Activated T-cell treated with anti-CD3 and anti-CD28 coated beads for 48 hours (primary cell): ENCODE data around the gene BDKRB1.

Experiments
- DNase-seq: peaks from one replicate; pipeline ENCODE4 v3.0.0-alpha.2; 2020; ENCODE audit warnings: low read depth

Gene BDKRB1

DNA sequence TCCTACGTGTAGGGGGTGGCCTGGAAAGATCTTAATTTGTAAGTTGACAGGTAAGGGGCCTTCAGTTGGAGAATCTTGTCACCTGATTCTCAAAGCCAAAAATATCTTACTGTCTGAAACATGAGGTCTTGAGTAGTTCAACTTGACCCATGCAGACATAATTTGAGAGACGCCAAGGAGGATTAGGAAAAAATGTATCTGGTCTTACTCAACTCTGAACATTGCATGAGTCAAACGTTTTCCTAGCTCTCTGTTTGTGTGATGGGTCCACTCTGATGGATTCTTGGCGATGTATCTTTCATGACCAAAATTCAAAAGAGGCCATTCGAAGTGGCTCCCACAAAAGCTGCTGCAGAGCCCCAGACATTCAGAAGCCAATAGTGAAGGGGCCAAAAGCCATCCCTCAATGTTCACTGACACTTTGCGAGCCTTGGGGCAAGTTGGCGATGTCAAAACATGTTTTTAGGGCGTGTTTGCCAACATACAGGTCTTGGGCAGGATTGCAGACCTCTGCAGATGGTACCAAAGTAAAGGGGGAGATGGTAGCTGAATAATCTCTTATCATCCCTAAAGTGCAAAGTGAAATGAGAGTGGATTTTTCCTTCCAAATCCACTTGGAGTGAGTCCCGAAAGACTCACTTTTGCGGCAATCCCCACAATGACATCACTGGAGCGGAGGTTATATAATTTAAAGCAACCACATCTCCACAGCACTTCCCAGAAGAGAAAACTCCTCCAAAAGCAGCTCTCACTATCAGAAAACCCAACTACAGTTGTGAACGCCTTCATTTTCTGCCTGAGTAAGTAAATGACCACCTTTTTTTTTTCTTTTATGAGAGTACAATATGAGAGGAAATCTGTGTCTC lies at the start of gene BDKRB1:
Gene BDKRB1 (plus strand): TSS at position 710 of the 866 bp plus-strand sequence. CDS start 7,473 bp downstream, outside the sequence.
- DNase-seq, result no peak

DNA sequence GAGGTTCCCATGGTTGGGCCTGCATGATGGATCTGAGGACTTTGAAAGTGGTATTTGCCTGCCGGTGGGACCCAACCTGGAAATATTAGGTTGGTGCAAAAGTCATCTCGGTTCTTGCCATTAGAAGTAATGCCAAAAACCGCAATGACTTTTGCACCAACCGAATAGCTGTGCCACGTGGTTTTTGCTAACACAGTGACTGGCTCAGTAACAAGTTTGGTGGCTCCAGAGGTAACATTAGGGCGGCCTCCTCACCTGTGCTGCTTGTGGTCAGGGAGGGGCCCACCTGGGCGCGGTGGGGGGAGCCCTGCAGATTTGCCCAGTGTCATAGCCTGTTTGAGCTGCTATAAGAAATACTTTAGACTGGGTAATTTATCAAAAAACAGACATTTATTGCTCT lies 49.5 kb upstream of the BDKRB1 start:
- no peak for DNase-seq

DNA sequence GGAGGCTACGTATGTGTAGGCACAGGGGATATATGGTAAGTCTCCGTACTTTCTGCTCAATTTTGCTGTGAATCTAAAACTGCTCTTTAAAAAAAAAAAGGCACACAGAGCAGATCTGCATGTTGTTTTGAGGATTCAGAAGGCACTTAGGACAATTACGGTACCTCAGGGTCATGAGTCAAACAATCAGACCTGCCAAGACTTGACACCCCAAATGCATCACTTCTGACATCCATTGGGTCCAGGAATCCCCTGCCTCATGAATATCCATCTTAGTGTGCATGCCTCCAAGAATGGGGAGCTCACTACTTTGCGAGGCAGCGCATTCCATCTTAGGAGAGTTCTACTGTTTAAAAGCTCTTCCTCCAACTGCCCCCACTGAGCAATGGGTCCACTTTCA lies 48.3 kb upstream of the BDKRB1 start:
- DNase-seq, result no peak

- DNase-seq, result no peak
Measured at GRCh38 chr14:96208739-96209138, 47.3 kb upstream of the BDKRB1 start.

DNA sequence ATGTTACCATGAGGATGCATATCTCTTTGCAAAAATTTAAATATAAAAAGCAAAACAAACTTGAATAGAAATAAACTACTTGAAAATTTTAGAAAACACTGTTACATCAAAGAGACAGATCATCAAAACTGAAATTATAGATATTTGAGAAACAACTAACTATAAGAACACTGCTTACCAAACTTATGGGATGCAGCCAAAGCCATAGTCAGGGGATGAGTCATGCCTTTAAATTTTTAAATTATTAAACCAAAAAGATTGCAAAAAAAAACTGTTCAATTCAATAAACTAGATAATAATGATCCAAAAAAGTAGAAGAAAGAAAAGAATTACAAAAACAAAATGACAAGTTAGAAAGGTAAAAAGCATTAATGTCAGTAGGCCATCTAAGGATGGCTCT lies 43.9 kb upstream of the BDKRB1 start:
- no peak for DNase-seq

- DNase-seq, result no peak
Measured at GRCh38 chr14:96212896-96213295, 43.1 kb upstream of the BDKRB1 start.

- no peak for DNase-seq
Measured at GRCh38 chr14:96213871-96214465, 42.0 kb upstream of the BDKRB1 start.

- no peak for DNase-seq
Measured at GRCh38 chr14:96214793-96215192, 41.2 kb upstream of the BDKRB1 start.

DNA sequence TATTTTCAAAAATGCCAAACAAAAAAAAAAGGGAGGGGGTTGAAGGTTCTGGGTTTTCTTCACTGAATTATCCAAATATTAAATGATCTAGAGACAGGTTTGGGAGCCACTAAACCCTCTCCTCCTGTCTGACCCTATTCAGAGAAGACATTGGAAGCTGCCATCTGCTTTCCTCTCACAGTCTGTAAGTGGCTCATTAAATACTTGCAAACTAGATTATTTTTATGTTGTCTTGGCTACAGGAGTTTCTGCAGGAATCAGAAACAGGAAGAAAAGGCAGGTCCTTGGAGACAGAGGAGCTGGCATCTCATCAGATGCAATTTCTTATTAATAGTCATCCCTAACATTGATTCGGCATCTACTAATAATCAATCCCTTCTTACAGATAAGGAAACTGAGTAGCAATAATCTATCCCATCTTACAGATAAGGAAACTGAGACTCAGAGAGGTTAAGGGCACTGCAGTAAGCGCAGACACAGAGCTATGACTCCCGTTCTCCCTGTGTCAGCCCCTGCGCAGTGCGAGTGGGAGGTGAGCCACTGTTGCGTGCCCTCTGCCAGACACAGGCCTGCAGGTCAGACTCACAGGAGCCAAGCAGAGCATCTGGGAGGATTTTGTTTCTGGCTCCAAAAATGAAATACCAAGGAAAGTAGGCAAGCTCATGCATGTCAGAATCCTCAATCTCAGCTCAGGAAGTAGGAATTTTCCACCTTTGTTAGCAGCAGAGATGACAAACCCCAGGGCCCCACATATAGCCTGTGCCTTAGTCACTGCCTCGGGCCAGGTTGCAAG lies 40.4 kb upstream of the BDKRB1 start:
- DNase-seq, result no peak

- DNase-seq, result no peak
Measured at GRCh38 chr14:96216627-96217026, 39.4 kb upstream of the BDKRB1 start.

DNA sequence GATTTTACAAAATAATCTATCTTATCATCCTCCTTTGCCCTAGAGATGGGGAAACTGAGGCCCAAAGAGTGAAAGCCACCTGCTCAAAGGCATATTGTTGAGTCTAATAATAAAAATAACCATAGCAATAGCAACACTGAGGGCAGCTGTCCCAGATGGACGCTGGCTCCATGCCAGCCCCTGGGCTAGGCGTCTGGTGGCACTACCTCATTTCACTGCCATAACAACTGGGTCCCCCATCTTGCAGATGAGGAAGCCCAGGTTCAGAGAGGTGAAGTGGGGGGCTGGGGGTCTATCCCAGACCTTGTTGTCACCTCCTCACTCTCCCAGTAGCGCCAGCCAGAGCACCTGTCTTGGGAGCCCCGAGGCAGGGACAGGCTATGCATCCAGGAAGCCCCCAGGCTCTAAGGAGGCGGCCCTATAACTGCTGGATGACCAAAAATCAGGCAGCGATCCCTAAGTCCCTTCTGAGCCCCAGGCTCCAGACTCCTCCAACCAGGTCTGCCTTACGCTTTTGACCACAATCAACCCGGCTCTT lies 38.6 kb upstream of the BDKRB1 start:
- DNase-seq, result no peak

- DNase-seq, result no peak
Measured at GRCh38 chr14:96221109-96221650, 34.8 kb upstream of the BDKRB1 start.

GRCh38 chr14:96221841-96222240 lies 34.2 kb upstream of the BDKRB1 start:
- DNase-seq, result no peak

- DNase-seq, result no peak
Measured at GRCh38 chr14:96224480-96225096, 31.4 kb upstream of the BDKRB1 start.

- DNase-seq, result no peak
Measured at GRCh38 chr14:96225213-96225612, 30.8 kb upstream of the BDKRB1 start.

DNA sequence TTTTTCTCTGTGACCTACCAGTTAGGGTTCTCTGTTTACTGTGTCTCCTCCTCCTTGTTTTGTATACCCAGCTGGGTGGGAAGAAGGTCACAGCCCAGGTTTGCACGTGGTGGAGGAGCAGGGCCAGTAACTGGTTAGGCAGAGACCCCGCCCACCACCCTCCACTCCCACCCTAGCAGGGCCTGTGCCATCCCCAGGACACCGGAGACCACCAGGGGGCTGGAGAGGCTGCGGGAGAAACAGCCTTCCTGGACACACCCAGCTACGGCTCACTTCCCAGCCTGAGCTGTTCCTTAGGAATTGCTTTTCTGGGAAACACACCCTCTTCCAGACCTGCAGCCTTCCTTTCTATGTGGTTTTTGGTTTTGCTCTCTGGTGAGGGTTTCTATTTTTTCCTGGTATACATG lies 30.3 kb upstream of the BDKRB1 start:
- no peak for DNase-seq

- DNase-seq, result no peak
Measured at GRCh38 chr14:96227428-96227827, 28.6 kb upstream of the BDKRB1 start.

DNA sequence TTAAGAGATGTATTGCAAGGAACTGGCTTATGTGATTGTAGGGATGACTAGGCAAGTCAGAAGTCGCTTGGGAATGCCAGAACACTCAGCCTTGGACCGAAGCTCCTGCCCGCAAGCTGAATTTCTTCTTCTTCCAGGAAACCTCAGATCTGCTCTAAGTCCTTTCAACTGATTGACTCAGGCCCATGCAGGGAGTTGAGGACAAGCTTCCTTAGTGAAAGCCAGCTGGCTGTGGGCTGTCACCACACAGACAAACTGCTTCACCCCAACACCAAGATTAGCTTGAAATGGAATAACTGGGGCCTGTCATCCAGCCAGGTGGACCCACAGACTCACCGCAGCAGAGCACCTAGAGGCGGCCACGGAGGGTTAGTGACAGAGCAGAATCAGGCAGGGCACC lies 26.7 kb upstream of the BDKRB1 start:
- no peak for DNase-seq

DNA sequence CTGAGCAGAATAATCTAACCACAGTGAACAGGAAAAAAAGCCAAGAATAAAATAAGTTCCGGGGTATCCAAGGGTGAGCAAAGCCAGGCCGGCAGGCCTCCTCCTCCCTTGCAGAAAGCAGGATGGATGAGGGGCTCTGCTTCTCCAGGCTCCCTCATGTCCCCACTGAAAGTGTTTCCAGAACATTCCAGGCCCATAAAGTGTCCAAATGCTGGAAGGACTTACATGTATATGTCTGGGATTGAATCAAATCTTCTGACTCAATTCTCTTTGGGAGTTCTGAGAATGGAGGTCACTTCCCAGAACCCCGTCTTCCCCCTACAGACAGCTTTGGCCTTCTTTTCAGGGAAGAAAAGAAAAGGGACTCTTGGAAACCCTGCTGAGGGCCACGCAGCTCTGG lies 25.0 kb upstream of the BDKRB1 start:
- DNase-seq, result no peak

DNA sequence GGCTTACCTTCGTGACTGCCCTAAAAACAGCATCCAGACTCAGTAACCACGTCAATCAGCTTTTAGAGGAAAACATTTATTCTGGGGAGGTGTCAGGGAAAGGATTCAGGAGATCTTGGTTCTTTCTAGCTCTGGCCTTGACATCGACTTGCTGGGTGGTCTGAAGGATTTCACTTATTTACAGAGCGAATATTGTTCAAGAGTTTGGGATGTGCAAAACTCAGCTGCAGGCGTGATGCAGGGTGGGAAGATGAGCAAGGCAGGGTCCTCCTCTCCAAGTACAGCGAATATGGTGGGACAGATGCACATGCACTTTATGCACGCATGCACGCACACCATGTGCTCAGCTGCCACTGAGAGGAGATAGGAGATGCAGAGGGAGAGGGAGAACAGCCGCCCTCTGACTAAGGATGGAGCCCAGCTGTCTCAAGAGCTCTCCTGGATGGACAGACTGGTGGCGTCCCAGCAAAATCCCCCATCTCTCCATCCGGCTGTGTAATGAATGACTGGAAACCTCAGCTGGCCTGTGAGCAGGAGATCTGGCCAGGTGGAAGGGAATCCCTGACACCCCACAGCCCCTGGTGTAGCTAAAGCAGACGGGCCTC lies 24.4 kb upstream of the BDKRB1 start:
- DNase-seq, result no peak

DNA sequence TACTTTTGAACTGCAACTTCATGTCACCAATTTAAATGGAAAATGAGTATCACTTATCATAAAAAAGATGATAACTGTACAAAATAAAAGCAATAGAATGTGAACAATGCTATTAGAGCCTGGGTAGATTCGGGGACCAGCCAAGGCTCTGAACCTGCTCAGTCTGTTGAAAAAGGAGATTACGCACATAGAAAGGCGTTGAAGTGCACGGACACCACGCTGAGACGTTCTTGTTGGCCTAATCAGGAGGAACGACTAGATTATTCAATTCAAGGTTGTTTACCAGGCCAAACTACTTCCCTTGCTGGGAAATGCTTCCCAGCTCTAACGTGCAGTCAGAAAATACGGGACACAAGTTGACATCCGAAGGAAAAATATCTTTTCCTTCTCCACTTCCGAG lies 23.5 kb upstream of the BDKRB1 start:
- DNase-seq, result no peak
